IMR-90 (cell line): ENCODE measurements around the gene MRGPRD. TPM values are rescaled to one million over a fixed set of nuclear protein-coding genes. Genes with fewer than 3 reads are reported as not detected.

Source experiments
- ATAC-seq: fragments of 200-7000 bp; cut with Tn5 transposase; 2 replicates; pipeline ENCODE4 v1.9.1; 2020; ENCODE audit warnings: low read depth, mild to moderate bottlenecking, moderate library complexity
- BruUV-seq: library from RNA; stranded (reverse); fragments of 400-500 nt; replicated peaks from 2 replicates; lab custom pipeline; 2021; lab: Mats Ljungman, UMichigan
- CTCF ChIA-PET: fragments of 300-600 bp; formaldehyde crosslinking; extraction: SDS; loops from one replicate; lab custom pipeline; 2021; ENCODE audit warnings: antibody characterized with exemption; lab: Yijun Ruan, JAX
- POLR2A ChIA-PET: fragments of 300-600 bp; sonication (Branson Sonifier 250); formaldehyde crosslinking; loops from one replicate; lab custom pipeline; 2022; ENCODE audit warnings: antibody characterized with exemption; ENCODE audit not compliant: unreplicated experiment; lab: Charles Lee
- DNase-seq: peaks from one replicate; pipeline ENCODE4 v3.0.0; 2013
- H2AFZ ChIP-seq: replicated peaks from 2 replicates; pipeline ENCODE3; 2013; ENCODE audit warnings: low read length, mild to moderate bottlenecking; ENCODE audit not compliant: poor library complexity
- H2AK5ac ChIP-seq: 2 replicates; pipeline ENCODE4 v1.6.1; 2013; ENCODE audit warnings: low read depth, low read length, inconsistent platforms
- H2AK9ac ChIP-seq: replicated peaks from 2 replicates; pipeline ENCODE3; 2013; ENCODE audit warnings: mild to moderate bottlenecking, low read depth, low read length, moderate library complexity; ENCODE audit not compliant: poor library complexity
- H2BK120ac ChIP-seq: 2 replicates; pipeline ENCODE4 v1.6.1; 2013; ENCODE audit warnings: low read depth, low read length, inconsistent platforms
- H2BK15ac ChIP-seq: 3 replicates; pipeline ENCODE4 v1.6.1; 2013; ENCODE audit warnings: low read depth, low read length, inconsistent platforms
- H2BK20ac ChIP-seq: 2 replicates; pipeline ENCODE4 v1.6.1; 2013; ENCODE audit warnings: low read depth, mild to moderate bottlenecking, inconsistent platforms, low read length, moderate library complexity
- H2BK5ac ChIP-seq: 2 replicates; pipeline ENCODE4 v1.6.1; 2013; ENCODE audit warnings: mild to moderate bottlenecking, low read depth, low read length, inconsistent platforms; ENCODE audit not compliant: poor library complexity, severe bottlenecking
- H3K14ac ChIP-seq: replicated peaks from 2 replicates; pipeline ENCODE4 v1.6.1; 2013; ENCODE audit warnings: low read depth, low read length, inconsistent platforms
- H3K18ac ChIP-seq: 2 replicates; pipeline ENCODE4 v1.6.1; 2013; ENCODE audit warnings: low read depth, low read length, control low read depth
- H3K23ac ChIP-seq: 2 replicates; pipeline ENCODE4 v1.6.1; 2013; ENCODE audit warnings: low read depth, low read length, inconsistent platforms
- H3K27ac ChIP-seq: 2 replicates; pipeline ENCODE4 v1.5.1; 2013; ENCODE audit warnings: mild to moderate bottlenecking, control low read depth, low read length; ENCODE audit not compliant: insufficient read depth
- H3K27me3 ChIP-seq: 2 replicates; pipeline ENCODE4 v1.6.1; 2013; ENCODE audit warnings: low read length; ENCODE audit not compliant: control insufficient read depth, insufficient read depth
- H3K36me3 ChIP-seq: 2 replicates; pipeline ENCODE4 v1.6.1; 2013; ENCODE audit warnings: low read length, mixed read lengths; ENCODE audit not compliant: control insufficient read depth, insufficient read depth
- H3K4ac ChIP-seq: 2 replicates; pipeline ENCODE4 v1.6.1; 2013; ENCODE audit warnings: low read depth, low read length, inconsistent platforms
- H3K4me1 ChIP-seq: 2 replicates; pipeline ENCODE4 v1.6.1; 2013; ENCODE audit warnings: low read length, mixed read lengths; ENCODE audit not compliant: control insufficient read depth, insufficient read depth
- H3K4me2 ChIP-seq: 2 replicates; pipeline ENCODE4 v1.6.1; 2013; ENCODE audit warnings: low read depth, mild to moderate bottlenecking, control low read depth, low read length, moderate library complexity
- H3K4me3 ChIP-seq: 2 replicates; pipeline ENCODE4 v1.5.1; 2013; ENCODE audit warnings: low read depth, mild to moderate bottlenecking, control low read depth, low read length, moderate library complexity; ENCODE audit not compliant: insufficient read depth
- H3K56ac ChIP-seq: 2 replicates; pipeline ENCODE4 v1.6.1; 2013; ENCODE audit warnings: low read length, inconsistent platforms; ENCODE audit not compliant: insufficient read depth; ENCODE audit errors: extremely low read depth
- H3K79me1 ChIP-seq, 2 experiments: 2 replicates each; pipeline ENCODE4 v1.6.1; 2013; ENCODE audit warnings: low read length in 2 of 2, inconsistent platforms in 1 of 2, low read depth in 1 of 2
- H3K9ac ChIP-seq: 2 replicates; pipeline ENCODE4 v1.6.1; 2013; ENCODE audit warnings: low read depth, low read length, control low read depth
- H3K9me1 ChIP-seq: 2 replicates; pipeline ENCODE4 v1.6.1; 2013; ENCODE audit warnings: low read length, inconsistent platforms; ENCODE audit not compliant: insufficient read depth
- H3K9me3 ChIP-seq: 2 replicates; pipeline ENCODE4 v1.6.1; 2013; ENCODE audit warnings: low read length; ENCODE audit not compliant: control insufficient read depth, insufficient read depth
- H4K20me1 ChIP-seq: 2 replicates; pipeline ENCODE4 v1.6.1; 2013; ENCODE audit warnings: low read length, inconsistent platforms; ENCODE audit not compliant: insufficient read depth
- H4K5ac ChIP-seq: 2 replicates; pipeline ENCODE4 v1.6.1; 2013; ENCODE audit warnings: mild to moderate bottlenecking, low read depth, low read length, control low read depth
- H4K8ac ChIP-seq, 2 experiments: 2 replicates each; pipeline ENCODE4 v1.6.1; 2013; ENCODE audit warnings: low read depth in 2 of 2, low read length in 2 of 2, control low read depth in 1 of 2, inconsistent platforms in 1 of 2
- H4K91ac ChIP-seq: 2 replicates; pipeline ENCODE4 v1.6.1; 2013; ENCODE audit warnings: low read depth, low read length, inconsistent platforms; ENCODE audit not compliant: insufficient read depth
- BHLHE40 ChIP-seq: fragments of 150-350 bp; IDR thresholded peaks from 2 replicates; pipeline ENCODE4 v1.6.1; 2016; ENCODE audit warnings: mild to moderate bottlenecking, low read depth, low read length
- CEBPB ChIP-seq: IDR thresholded peaks from 2 replicates; pipeline ENCODE4 v1.6.1; 2012; ENCODE audit warnings: low read depth, low read length, improper control_type of control experiment
- CHD1 ChIP-seq: IDR thresholded peaks from 2 replicates; pipeline ENCODE4 v1.6.1; 2012; ENCODE audit warnings: low read depth, low read length, improper control_type of control experiment
- CTCF ChIP-seq: conservative IDR thresholded peaks from 2 replicates; pipeline ENCODE4 v1.5.1; 2012; ENCODE audit warnings: mild to moderate bottlenecking, low read depth, low read length, improper control_type of control experiment
- FOS ChIP-seq: fragments of 150-350 bp; IDR thresholded peaks from 2 replicates; pipeline ENCODE4 v1.6.1; 2016; ENCODE audit warnings: low read depth, low read length
- MAFK ChIP-seq: IDR thresholded peaks from 2 replicates; pipeline ENCODE4 v1.6.1; 2012; ENCODE audit warnings: low read depth, low read length, improper control_type of control experiment
- MAZ ChIP-seq: IDR thresholded peaks from 2 replicates; pipeline ENCODE4 v1.6.1; 2012; ENCODE audit warnings: low read depth, mild to moderate bottlenecking, low read length, improper control_type of control experiment, moderate library complexity, borderline replicate concordance
- MXI1 ChIP-seq: IDR thresholded peaks from 2 replicates; pipeline ENCODE4 v1.6.1; 2012; ENCODE audit warnings: low read depth, mild to moderate bottlenecking, low read length, moderate library complexity, borderline replicate concordance
- NFE2L2 ChIP-seq: fragments of 150-350 bp; IDR thresholded peaks from 2 replicates; pipeline ENCODE4 v1.6.1; 2016; ENCODE audit warnings: low read depth, mild to moderate bottlenecking, low read length
- POLR2A ChIP-seq: IDR thresholded peaks from 2 replicates; pipeline ENCODE4 v1.6.1; 2012; ENCODE audit warnings: mild to moderate bottlenecking, low read depth, low read length
- RAD21 ChIP-seq: IDR thresholded peaks from 2 replicates; pipeline ENCODE4 v1.6.1; 2012; ENCODE audit warnings: low read length, improper control_type of control experiment
- RCOR1 ChIP-seq: IDR thresholded peaks from 2 replicates; pipeline ENCODE4 v1.6.1; 2012; ENCODE audit warnings: mild to moderate bottlenecking, low read length, improper control_type of control experiment; ENCODE audit not compliant: insufficient replicate concordance
- RFX5 ChIP-seq: IDR thresholded peaks from 2 replicates; pipeline ENCODE4 v1.8.0; 2012; ENCODE audit warnings: low read depth, mild to moderate bottlenecking, low read length, moderate library complexity
- SMC3 ChIP-seq: fragments of 150-350 bp; IDR thresholded peaks from 2 replicates; pipeline ENCODE4 v1.6.1; 2016; ENCODE audit warnings: low read depth, mild to moderate bottlenecking, antibody characterized with exemption, low read length, moderate library complexity
- WGBS, 2 experiments: methylation state at CpG; one replicate each; pipeline versions ENCODE4 v1.1.5 to v1.1.7; 2013; ENCODE audit warnings: missing lambda C conversion rate in 2 of 2; ENCODE audit not compliant: insufficient read length in 1 of 2; ENCODE audit errors: extremely low coverage in 2 of 2; 5-methylcytosine and 5-hydroxymethylcytosine counted together
- dilution Hi-C: fragments of 300-500 bp; cut with HindIII; formaldehyde crosslinking; loops from one replicate; pipeline ENCODE4 v1.14.3; 2018; ENCODE audit warnings: low sequenced_read_pairs; ENCODE audit not compliant: unreplicated experiment
- in situ Hi-C: fragments of 300-500 bp; cut with MboI; formaldehyde crosslinking; loops from 3 replicates; pipeline ENCODE4 v1.14.3; 2019; ENCODE audit warnings: low sequenced_read_pairs, inconsistent platforms, mixed read lengths
- intact Hi-C: fragments of 100-400 bp; cut with micrococcal nuclease; formaldehyde crosslinking; loops from 2 replicates; pipeline ENCODE4 v1.10.0; 2022
- polyA plus RNA-seq, 3 experiments: library from polyadenylated mRNA; depleted of rRNA; stranded (reverse); fragments of >200 nt; gene quantifications; 2 replicates each; pipeline ENCODE4 v1.2.3, GENCODE V29; 2012; ENCODE audit warnings: low replicate concordance in 1 of 3
- total RNA-seq: library from RNA; depleted of rRNA; stranded (reverse); fragments of >200 nt; gene quantifications from 2 replicates; pipeline ENCODE4 v1.2.3, GENCODE V29; 2012
- TF ChIP-seq, protein P1 (sequence below): fragments of 150-350 bp; IDR thresholded peaks from 2 replicates; pipeline ENCODE4 v1.6.1; 2016; ENCODE audit warnings: low read depth, mild to moderate bottlenecking, low read length, moderate library complexity, borderline replicate concordance
- TF ChIP-seq, protein P2 (sequence below): fragments of 150-350 bp; IDR thresholded peaks from 2 replicates; pipeline ENCODE4 v1.6.1; 2017; ENCODE audit warnings: mild to moderate bottlenecking, antibody characterized with exemption, low read length, low read depth

Gene MRGPRD
- total and polyA plus RNA-seq, 2 of the 4 experiments (the other 2 are of a cell fraction) = not detected

GRCh38 chr11:68934666-68935065 lies 46.1 kb downstream of the MRGPRD start:
- ChIA-PET CTCF (no interaction called here), POLR2A (no interaction called here)
- H3K4ac ChIP-seq = no peak overlapping the region
- ATAC-seq (no peak), DNase-seq (no peak)
- H3K23ac ChIP-seq = no peak overlapping the region
- no peak overlapping the region for H2BK20ac ChIP-seq
- dilution Hi-C loops = no loop called here
- in situ Hi-C loops = loop anchor here (25.0 kb wide), 1 partner anchor 728 kb away; no protein-coding TSS in a partner anchor
- no peak overlapping the region for H3K4me2 ChIP-seq
- H2BK5ac ChIP-seq = no peak overlapping the region
- no peak overlapping the region for H2BK120ac ChIP-seq
- intact Hi-C loops = no loop called here
- 96% methylated on average over 11 of the region's 13 CpGs; no CpG with 5 or more reads in 1 of the 2 experiments for WGBS, 2 experiments
- peaks cover 77% of the 10 kb centered on the region for H3K36me3 ChIP-seq
- no peaks in the 10 kb centered on the region for H3K4me1 ChIP-seq
- no peak overlapping the region for H3K4me3 ChIP-seq
- H3K79me1 ChIP-seq = no peaks in the 10 kb centered on the region
- H3K9me3 ChIP-seq = no peaks in the 10 kb centered on the region
- no peak overlapping the region for H2AFZ ChIP-seq
- H4K20me1 ChIP-seq = no peaks in the 10 kb centered on the region
- H3K9ac ChIP-seq = no peak overlapping the region
- H3K27ac ChIP-seq = no peak overlapping the region
- no peak overlapping the region for H2AK9ac ChIP-seq
- BruUV-seq = no TSS peak
- H3K14ac ChIP-seq = no peak overlapping the region
- no peak overlapping the region for H3K56ac ChIP-seq
- H2BK15ac ChIP-seq = no peak overlapping the region
- no peak overlapping the region for H4K8ac ChIP-seq
- H3K18ac ChIP-seq = no peak overlapping the region
- H3K9me1 ChIP-seq = no peaks in the 10 kb centered on the region; the same call in 1 of the 2 replicates
- no peak overlapping the region for H2AK5ac ChIP-seq
- no peak overlapping the region for H4K5ac ChIP-seq
- TF ChIP-seq RFX5 (no peak), NFE2L2 (no peak), BHLHE40 (no peak), RAD21 (no peak), CHD1 (no peak), MAZ (no peak), CTCF (no peak), FOS (no peak), POLR2A (no peak), CEBPB (no peak), RCOR1 (no peak), SMC3 (no peak), MAFK (no peak), MXI1 (no peak)
- TF ChIP-seq, protein P1, sequence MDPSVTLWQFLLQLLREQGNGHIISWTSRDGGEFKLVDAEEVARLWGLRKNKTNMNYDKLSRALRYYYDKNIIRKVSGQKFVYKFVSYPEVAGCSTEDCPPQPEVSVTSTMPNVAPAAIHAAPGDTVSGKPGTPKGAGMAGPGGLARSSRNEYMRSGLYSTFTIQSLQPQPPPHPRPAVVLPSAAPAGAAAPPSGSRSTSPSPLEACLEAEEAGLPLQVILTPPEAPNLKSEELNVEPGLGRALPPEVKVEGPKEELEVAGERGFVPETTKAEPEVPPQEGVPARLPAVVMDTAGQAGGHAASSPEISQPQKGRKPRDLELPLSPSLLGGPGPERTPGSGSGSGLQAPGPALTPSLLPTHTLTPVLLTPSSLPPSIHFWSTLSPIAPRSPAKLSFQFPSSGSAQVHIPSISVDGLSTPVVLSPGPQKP = no peak
- TF ChIP-seq, protein P2, sequence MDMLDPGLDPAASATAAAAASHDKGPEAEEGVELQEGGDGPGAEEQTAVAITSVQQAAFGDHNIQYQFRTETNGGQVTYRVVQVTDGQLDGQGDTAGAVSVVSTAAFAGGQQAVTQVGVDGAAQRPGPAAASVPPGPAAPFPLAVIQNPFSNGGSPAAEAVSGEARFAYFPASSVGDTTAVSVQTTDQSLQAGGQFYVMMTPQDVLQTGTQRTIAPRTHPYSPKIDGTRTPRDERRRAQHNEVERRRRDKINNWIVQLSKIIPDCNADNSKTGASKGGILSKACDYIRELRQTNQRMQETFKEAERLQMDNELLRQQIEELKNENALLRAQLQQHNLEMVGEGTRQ = no peak
- no peak overlapping the region for H4K91ac ChIP-seq
- H3K27me3 ChIP-seq = no peaks in the 10 kb centered on the region
